ENCODE measurements around the gene DLK2.
A peak's percentile ranks its signal among the peaks of the same experiment; 100 is the strongest.
"Not testable (repeated sequence)": the region's sequence is repeated elsewhere in the genome, so short reads cannot be mapped to it uniquely, and the experiment has no call there.

DLK2 gene

DNA sequence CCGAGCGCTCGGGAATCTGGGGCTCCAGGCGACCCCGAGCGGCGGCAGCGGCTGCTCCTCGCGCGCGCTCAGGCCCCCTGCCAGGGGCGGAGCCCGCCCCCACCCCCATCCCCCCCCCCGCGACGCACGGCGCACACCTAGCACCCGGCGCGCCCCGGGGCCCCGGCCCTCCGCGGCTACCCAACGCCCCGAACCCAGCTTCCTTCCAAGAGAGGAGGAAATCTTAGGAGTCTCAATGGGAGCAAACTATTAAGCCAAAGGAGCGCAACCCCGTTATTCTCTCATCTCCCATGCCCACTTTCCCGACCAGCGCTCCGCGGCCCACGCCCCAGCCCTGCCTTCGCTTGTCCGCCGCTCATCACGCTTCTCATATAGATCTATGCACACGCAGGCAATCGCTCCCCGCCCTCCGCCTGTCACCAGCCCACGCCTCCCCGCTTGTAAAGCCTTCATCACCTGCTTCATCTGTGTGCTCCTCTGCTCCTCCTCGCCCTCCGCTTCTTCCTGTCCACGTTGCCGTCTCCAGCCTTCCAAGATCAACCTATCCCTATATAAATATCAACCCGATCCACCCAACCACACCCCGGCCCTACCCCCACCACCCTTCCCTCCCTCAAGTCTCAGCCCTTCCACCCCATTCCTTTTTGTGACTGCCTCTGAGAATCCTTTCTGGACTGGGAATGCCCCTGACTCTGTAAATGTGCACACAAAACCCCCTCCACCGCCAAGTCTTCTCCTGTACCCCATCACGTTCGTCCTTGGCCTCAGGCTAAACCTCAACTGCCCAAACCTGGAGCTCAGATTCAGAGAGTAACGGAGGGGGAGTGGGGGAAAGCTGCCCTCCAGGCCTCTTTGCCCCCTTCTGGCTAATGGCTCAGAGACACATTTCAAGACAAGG is at the start of gene DLK2:
DLK2 (minus strand) TSS at position 18 of the 898 bp plus-strand sequence. CDS start 723 bp downstream, outside the sequence.
- DNase-seq (ENCODE audit: low read depth in 3 of 3, low spot score in 1 of 3) = peak in 2 of 3 donors; percentile 9 to 45

- DNase-seq (ENCODE audit: low read depth in 3 of 3, low spot score in 1 of 3) = no peak
Measured at GRCh38 chr6:43503443-43503842, 48.1 kb upstream of the DLK2 start.

DNA sequence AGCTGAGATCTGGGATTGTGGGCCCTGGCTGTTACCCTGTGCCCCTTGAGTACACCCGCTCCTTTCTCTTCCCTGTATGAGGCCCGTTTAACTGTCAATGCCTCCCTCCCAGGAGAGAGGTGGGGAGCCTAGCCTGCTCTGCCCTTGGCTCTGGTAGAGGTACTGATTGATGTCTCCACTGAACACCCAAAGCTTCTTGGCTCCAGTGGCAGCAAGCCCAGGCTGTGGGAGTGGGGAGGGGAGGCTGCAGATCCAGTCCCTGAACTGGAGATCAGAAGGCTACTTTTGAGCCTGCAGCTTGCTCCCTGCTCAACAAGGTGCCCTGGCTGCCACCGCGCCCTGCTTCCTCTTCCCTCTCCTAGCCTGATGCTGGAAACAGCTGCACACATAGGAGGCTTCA is 47.3 kb upstream of the DLK2 start:
- DNase-seq (ENCODE audit: low read depth in 3 of 3, low spot score in 1 of 3) = no peak

DNA sequence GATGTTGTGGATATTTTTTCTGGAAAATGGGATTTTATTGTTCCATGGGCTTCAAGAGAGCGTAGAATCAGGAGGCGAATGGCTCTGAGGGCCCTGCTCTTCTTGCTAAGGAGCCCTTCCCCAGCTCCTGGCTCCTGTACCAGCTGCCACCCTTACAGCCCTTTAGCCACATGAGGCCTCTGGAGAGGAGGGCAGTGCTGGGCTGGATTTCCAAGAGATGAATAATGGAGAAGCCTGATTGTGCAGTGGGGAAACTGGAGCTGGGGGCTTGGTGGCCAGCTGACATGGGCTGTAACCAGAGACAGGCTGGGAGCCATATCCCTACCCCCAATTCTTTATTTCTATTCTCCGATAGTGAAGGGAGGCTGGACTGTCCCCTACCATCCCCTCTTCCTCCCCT is 45.6 kb upstream of the DLK2 start:
- DNase-seq (ENCODE audit: low read depth in 3 of 3, low spot score in 1 of 3) = no peak

GRCh38 chr6:43499028-43499815 is 43.9 kb upstream of the DLK2 start:
- DNase-seq (ENCODE audit: low read depth in 3 of 3, low spot score in 1 of 3) = no peak

GRCh38 chr6:43498291-43498690 is 42.9 kb upstream of the DLK2 start:
- DNase-seq (ENCODE audit: low read depth in 3 of 3, low spot score in 1 of 3) = not testable (repeated sequence)

GRCh38 chr6:43497689-43498088 is 42.3 kb upstream of the DLK2 start:
- no peak for DNase-seq (ENCODE audit: low read depth in 3 of 3, low spot score in 1 of 3)

DNA sequence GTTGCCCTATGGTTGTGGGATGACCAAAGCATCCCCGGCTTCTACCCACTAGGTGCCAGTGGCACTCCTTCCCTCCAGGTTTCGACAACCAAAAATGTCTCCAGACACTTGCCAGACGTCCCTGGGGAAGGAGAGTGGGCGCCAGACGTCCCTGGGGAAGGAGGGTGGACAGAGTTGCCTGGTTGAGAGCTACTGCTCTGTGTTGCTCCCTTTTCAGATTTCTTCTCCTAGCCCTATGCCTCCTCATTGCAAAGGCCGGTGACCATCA is 41.7 kb upstream of the DLK2 start:
- no peak for DNase-seq (ENCODE audit: low read depth in 3 of 3, low spot score in 1 of 3)

- DNase-seq (ENCODE audit: low read depth in 3 of 3, low spot score in 1 of 3) = no peak
Measured at GRCh38 chr6:43496370-43497128, 41.2 kb upstream of the DLK2 start.

DNA sequence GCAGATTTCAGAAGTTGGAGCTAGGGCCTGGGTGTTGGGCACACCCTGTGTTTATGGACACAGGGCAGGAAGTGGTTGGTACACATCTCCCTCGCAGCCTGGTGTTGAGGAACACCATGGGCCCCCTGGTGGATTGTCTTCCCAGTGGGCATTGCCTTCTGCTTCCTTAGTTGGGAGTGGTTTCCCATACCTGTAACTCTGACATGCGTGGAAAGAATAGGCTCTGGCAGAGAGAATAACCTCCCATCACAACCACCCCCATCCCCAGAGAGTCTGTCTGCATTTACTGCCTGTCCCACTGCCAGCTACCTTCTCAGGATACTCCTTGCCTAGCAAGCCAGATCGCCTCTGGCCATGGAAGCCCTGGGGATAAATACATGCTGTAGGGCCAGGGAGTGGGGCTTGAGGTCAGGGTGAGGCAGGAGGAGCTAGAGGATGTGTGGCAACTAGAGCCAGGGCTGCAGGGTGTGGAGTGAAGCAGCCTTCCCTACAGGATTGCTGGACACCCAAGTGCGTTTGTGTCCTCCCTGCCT is 40.1 kb upstream of the DLK2 start:
- DNase-seq (ENCODE audit: low read depth in 3 of 3, low spot score in 1 of 3) = no peak

DNA sequence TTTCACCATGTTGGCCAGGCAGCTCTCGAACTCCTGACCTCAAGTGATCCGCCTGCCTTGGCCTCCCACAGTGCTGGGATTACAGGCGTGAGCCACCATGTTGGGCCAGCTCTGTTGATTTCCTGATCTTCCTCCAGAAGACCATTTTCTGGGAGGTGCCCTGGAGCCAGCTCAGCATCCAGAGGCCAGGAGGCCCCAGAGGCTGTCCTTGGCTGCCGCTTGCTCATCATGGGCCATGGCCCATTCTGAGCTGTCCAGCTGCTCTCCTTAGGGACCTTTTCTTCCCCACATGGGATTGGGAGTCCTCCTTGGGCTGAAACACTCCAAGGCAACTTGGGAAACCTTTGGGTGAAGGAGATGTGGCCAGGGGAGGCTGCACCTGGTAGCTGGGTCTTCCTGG is 39.4 kb upstream of the DLK2 start:
- DNase-seq (ENCODE audit: low read depth in 3 of 3, low spot score in 1 of 3) = no peak

DNA sequence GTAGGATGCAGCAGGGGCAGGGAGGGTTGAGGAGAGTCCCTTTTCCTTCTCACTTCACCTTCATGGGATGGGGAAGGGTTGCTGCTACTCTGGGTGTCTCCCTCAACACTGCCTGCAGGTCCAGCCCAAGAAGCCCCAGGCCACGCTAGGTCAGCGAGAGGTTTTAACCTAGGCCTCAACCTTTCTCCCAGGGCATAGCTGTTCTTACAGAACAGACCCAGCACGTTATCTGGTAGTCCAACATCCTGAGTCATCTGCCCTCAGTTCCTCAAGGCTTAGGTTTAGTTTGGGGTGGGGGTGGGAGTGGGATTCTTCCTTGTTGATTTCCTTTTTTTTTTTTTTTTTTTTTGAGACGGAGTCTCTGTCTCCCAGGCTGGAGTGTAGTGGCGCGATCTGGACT is 39.0 kb upstream of the DLK2 start:
- no peak for DNase-seq (ENCODE audit: low read depth in 3 of 3, low spot score in 1 of 3)

- DNase-seq (ENCODE audit: low read depth in 3 of 3, low spot score in 1 of 3) = no peak
Measured at GRCh38 chr6:43493833-43494232, 38.5 kb upstream of the DLK2 start.

- no peak for DNase-seq (ENCODE audit: low read depth in 3 of 3, low spot score in 1 of 3)
Measured at GRCh38 chr6:43493230-43493629, 37.9 kb upstream of the DLK2 start.

GRCh38 chr6:43492673-43493072 is 37.3 kb upstream of the DLK2 start:
- DNase-seq (ENCODE audit: low read depth in 3 of 3, low spot score in 1 of 3) = no peak

DNA sequence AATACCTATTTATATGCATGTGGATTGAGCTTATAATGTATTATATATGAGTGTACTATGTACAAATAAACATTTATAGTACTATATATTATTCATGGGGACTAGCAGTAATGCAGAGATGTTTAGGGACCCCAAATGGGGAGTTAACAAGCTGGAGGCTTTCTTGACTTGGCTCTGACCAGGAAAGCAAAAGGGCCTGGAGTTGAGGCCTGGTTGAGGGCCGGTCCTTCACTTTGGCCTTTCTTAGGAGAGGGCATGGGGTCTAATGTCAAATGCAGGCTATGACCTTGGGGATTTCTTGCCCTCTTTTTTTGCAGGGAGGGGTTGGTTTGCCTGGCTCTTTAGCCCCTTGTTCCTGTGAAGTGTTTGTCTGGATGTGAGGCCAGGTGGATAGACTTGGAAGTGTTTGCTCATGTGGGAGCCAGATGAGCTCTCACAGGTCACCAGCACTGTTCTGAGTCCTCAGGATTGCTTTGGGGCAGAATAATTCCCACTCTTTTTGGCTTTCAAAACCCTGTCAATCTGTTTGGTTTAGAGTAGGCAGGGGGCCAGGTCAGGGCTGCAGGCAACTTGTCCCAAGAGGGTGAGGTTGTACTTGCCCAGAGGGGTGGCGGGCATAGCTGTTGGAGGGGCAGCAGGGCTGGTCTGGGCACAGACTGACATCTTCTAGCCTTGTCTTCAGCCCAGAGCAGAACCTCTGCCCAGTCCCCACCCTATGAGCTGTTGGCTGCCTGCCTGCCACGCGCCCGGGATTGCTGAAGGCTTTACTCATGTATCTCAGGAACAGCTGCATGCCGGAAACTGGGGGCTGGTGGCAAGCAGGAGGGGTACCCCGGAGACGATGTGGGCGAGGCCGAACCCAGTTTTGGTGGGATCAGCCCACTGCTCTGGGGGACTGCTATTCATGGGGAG is 36.7 kb upstream of the DLK2 start:
- no peak for DNase-seq (ENCODE audit: low read depth in 3 of 3, low spot score in 1 of 3)

DNA sequence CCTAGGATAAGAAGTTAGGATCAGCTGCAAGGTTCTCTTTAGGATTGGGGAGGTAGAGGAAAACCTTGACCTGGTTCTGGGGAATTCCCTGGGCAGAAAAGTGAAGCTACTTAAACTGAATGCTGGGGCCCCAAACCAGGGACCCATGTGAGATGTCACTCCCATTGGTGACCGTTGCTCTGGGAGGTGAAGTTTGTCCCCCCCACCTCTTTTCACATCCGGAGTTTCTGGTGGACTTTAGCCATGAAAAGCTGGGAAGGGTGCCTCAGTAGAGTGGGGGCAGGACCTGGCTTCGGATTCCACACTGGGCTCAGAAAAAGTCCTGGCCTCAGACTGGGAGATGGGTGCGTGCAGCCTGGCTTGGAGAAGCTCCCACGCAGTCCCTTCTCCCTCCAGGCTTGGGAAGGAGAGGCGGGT is 35.2 kb upstream of the DLK2 start:
- no peak for DNase-seq (ENCODE audit: low read depth in 3 of 3, low spot score in 1 of 3)

GRCh38 chr6:43489277-43490072 is 34.1 kb upstream of the DLK2 start:
- no peak for DNase-seq (ENCODE audit: low read depth in 3 of 3, low spot score in 1 of 3)

DNA sequence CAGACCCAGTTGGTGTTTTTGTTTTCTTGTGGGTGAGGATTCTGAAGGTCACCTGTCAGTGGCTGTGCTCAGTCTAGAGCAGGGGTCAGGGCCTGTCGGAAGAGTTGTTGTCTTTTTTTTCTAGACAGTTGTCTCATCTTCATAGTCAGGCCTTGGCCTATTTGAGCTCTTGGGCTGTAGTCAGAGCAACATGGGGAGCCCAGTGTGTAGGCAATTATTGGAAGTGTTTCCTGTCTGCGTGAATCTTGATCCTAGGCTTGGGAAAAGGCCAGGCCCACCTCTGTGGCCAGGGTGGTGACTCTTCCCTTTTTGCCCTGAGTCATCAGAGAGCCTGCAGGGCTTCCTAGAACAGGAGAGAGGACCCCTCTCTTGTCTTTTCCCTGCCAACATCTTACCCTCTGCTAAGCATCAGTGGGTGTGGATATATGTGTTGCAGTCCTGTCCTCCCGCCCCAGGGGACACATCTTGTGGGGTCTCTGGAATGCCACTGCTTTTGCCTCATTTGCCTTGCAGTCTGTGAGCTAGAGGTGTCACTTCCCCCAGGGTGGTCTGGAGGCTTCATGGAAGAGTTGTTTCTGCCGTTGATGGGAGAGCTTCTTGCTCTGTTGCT is 33.4 kb upstream of the DLK2 start:
- no peak for DNase-seq (ENCODE audit: low read depth in 3 of 3, low spot score in 1 of 3)

All from stimulated activated CD4-positive, alpha-beta T cell treated with anti-CD3 and anti-CD28 coated beads, TNF-alpha, amount 100 ng/mL, for 1 hour (primary cell).